ENCODE measurements around the gene KLHDC8A. TPM values are rescaled to one million over a fixed set of nuclear protein-coding genes. Genes with fewer than 3 reads are reported as not detected.

Gene KLHDC8A
- total and polyA plus RNA-seq, 9 of the 15 experiments (the other 6 are each of a cell fraction or from before 2014, with no cell fraction given) = 0.01 to 0.54 (median 0.04) TPM; not detected in 6

DNA sequence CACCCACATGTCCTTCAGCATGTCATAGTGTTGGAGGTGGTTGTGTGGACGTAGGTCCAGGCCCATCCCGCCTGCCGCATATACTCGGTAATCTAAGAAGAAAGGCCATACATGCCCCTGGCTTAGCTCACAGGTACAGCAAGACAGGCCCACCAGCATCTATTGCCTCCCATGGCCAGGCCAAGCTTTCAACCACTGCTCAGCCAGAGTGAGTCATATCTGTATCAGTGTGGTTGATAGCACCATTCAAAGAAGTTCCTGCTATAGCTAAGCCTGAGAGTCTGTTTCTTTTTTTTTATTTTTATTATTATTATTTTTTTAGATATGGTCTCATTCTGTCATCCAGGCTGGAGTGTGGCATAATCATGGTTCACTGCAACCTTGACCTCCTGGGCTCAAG lies 17.0 kb downstream of the KLHDC8A start:
- Histone ChIP-seq H4K20me1 (replicated peaks; ENCODE audit: control insufficient read depth, insufficient read depth, low read length) (peaks cover 15% of the 10 kb centered on the region; the same call in 1 of the 2 replicates), H3K36me3 (ENCODE audit: control insufficient read depth, insufficient read depth, low read length) (no peaks in the 10 kb centered on the region), H3K4me2 (ENCODE audit: insufficient read depth, low read length) (no peak overlapping the region), H3K79me2 (ENCODE audit: control insufficient read depth, insufficient read depth, low read length) (no peaks in the 10 kb centered on the region), H3K9ac (ENCODE audit: insufficient read depth in 1 of 2, low read depth in 2 of 2, low read length in 2 of 2) (no peak overlapping the region), H3K9me1 (ENCODE audit: control insufficient read depth, insufficient read depth, low read length) (no peaks in the 10 kb centered on the region), H2AFZ (ENCODE audit: low read depth, low read length) (no peak overlapping the region), H3K9me3 (replicated peaks; ENCODE audit: control insufficient read depth, insufficient read depth, low read depth, low read length) (no peaks in the 10 kb centered on the region), H3K4me1 (replicated peaks in 1 of 2; ENCODE audit: control insufficient read depth in 2 of 2, insufficient read depth in 2 of 2, low read length in 2 of 2) (peaks cover 9 to 17% of the 10 kb centered on the region in 2 experiments), H3K4me3 (no peak overlapping the region), H3K27me3 (ENCODE audit: control insufficient read depth in 2 of 2, insufficient read depth in 2 of 2, low read length in 2 of 2) (peaks cover 30 to 71% of the 10 kb centered on the region in 2 experiments), H3K27ac (ENCODE audit: extremely low read depth, low read depth, low read length) (no peak overlapping the region)
- ChIA-PET CTCF (ENCODE audit: low intra/inter-chr PET ratio) (no interaction called here), POLR2A (no interaction called here)
- in situ Hi-C loops (cut with MboI) = no loop called here
- no peak for ATAC-seq
- FAIRE-seq = no peak
- peak; percentile 26; the same call in 1 of the 2 replicates for TF ChIP-seq FOSL1 (tag; conservative IDR thresholded peaks at IDR 0.05)
- TF ChIP-seq ZC3H4 (CRISPR knock-in tag; IDR thresholded peaks at IDR 0.05; ENCODE audit: borderline replicate concordance) = no peak
- no peak for TF ChIP-seq ZNF77 (CRISPR knock-in tag; IDR thresholded peaks at IDR 0.05)
- no peak for TF ChIP-seq ARID2 (IDR thresholded peaks at IDR 0.05)
- TF ChIP-seq, protein P1, sequence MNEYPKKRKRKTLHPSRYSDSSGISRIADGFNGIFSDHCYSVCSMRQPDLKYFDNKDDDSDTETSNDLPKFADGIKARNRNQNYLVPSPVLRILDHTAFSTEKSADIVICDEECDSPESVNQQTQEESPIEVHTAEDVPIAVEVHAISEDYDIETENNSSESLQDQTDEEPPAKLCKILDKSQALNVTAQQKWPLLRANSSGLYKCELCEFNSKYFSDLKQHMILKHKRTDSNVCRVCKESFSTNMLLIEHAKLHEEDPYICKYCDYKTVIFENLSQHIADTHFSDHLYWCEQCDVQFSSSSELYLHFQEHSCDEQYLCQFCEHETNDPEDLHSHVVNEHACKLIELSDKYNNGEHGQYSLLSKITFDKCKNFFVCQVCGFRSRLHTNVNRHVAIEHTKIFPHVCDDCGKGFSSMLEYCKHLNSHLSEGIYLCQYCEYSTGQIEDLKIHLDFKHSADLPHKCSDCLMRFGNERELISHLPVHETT (CRISPR knock-in tag; conservative IDR thresholded peaks at IDR 0.05 in 1 of 2, IDR thresholded peaks at IDR 0.05 in 1 of 2) = no peak
- TF ChIP-seq JUND (IDR thresholded peaks at IDR 0.05; ENCODE audit: borderline replicate concordance, low read depth, low read length) = 0 out of 2 replicates have a peak, but pooled peaks have one; percentile 18
- TF ChIP-seq JUND (tag; IDR thresholded peaks at IDR 0.05; ENCODE audit: borderline replicate concordance, low read depth, low read length) = no peak
- WGBS (ENCODE audit: insufficient coverage, low coverage, missing lambda C conversion rate) = 5% methylated on average over 4 of the region's 4 CpGs
- no TSS peak for BruUV-seq (replicated peaks)
- no peak for DNase-seq (ENCODE audit: extremely low read depth in 1 of 4, low spot score in 3 of 4)
- intact Hi-C loops (cut with micrococcal nuclease) = no loop called here
